GM20431 (cell line): ENCODE data around the gene LBR.

Experiments
- in situ Hi-C: fragments of 300-500 bp; cut with MseI, MboI; formaldehyde crosslinking; loops from one replicate; pipeline ENCODE4 v1.15.0; 2020; ENCODE audit warnings: low sequenced_read_pairs; ENCODE audit not compliant: unreplicated experiment

LBR gene

DNA sequence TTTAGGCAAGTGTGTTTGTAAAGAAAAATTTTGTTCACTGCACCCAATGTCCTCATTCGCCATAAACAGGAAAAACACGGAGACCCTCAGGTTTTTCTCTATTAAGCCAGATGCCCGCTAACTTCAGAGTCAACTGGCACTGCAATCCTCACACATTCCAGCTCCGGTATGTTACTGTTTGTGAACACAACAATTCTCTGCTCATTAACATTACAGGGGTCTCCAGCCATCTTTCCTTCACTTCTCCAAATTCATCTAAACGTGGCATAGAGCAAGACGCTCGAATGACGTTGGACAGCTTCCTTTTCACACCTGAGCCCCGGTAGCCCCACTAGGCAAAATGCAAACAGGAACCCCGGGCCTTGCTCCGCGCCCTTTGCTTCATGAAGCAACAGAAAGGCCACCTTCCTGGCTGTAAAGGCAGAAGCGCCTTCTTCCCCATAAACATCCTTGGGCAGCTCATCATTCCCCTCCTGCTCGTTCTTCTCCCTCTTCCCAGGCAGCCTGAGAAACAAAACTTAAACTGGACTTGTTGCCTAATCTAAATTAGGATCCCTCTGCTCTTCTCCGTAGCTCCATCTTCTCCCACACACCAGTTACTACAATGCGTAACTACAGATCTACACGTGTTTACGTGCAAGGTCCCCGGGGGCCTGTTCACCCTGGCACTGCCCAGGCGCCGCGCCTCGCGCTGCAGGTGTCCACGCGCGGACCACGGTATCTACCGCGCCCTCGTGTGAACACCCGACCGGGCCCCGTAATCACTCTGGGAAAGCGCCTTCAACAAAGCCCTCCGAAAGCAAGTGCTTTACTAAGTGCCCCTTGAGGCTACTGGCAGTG, 1.2 kb downstream of the LBR start:
- in situ Hi-C loops: no loop called here

DNA sequence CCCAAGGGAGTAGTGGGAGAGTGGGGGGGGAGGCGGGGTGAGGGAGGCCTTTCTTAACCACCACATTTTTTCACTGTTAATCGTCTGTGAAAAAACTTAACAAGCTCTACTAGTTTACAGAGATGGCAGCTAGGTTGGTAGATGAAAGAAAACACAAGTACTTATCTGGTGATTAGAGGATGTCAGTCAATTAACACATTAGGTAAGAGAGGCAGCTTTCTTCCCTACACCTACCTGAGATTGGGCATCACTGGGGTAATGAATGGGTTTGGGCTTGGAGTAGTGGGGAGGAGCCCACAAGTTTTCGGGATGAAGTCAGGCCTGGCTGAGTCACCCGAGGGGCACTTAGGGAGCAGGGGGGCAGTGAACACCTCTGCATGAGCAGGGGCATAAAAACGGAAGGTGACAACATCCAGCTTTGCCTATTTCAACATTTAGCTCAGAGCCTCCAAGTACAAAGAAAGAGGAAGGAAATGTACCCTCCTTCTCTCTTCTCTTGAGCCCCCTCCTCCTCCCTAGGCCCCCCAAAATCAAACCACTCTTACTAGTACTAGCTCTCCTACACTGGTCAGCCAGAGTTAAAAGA, 2.5 kb downstream of the LBR start:
- in situ Hi-C loops: no loop called here

GRCh38 chr1:225424562-225425200, 3.2 kb downstream of the LBR start:
- in situ Hi-C loops: no loop called here

GRCh38 chr1:225423518-225423855, 4.4 kb downstream of the LBR start:
- in situ Hi-C loops: no loop called here

DNA sequence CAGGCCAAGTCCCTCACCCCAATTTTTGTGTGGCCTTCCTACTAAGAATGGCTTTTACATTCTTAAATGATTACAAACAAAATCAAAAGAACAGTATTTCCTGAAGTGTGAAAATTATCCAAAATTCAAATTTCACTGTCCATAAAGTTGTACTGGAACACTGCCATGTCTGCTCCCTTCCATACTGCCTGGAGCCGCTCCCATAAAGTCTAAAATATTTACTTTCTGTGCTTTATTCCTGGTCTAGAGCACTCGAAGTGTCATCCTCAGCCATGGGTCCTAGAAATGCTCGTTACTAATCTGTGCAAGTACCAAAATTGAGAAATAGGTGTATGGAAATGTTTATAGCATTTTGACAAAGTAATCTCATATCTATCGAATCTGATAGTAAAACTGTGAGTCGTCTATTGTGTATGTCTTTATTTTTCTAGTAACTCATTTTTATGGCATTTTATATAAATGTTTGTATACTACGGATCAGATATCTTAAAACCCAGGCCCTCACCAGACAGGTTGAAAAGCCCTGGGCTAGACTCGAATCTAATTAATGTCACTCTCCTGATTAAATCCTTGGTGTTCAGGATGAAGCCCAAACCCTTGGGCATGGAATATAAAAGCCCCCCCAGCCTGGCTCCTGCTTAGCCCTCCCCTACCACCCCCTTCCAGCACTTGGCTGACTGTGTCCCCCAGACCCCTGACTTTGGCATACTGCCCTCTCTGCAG, 4.9 kb downstream of the LBR start:
- in situ Hi-C loops: no loop called here

- in situ Hi-C loops: no loop called here
Observed at GRCh38 chr1:225422031-225422605, 5.7 kb downstream of the LBR start.

GRCh38 chr1:225418598-225418997, 9.2 kb downstream of the LBR start:
- in situ Hi-C loops: no loop called here

DNA sequence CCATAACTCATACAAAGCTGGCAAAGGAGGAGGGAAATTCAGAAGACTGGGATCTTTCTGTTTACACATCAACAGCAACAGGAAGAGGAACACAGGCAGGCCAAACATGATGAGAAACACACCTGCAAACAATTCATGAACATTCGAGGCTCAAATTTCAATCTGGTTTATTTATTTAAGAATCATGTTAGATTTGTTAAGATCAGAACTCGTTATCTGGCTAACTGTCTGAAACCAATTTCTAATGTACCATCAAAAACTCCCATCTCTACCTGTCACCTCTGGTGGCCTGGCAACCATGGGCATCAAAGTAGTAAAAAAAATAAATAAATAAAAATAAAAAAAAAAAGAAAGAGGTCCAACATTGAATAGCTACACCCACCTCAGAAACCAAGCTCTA, 9.8 kb downstream of the LBR start:
- in situ Hi-C loops: no loop called here

GRCh38 chr1:225415967-225416745, 11.7 kb downstream of the LBR start:
- in situ Hi-C loops: no loop called here

- in situ Hi-C loops: no loop called here
Observed at GRCh38 chr1:225415307-225415706, 12.5 kb downstream of the LBR start.

DNA sequence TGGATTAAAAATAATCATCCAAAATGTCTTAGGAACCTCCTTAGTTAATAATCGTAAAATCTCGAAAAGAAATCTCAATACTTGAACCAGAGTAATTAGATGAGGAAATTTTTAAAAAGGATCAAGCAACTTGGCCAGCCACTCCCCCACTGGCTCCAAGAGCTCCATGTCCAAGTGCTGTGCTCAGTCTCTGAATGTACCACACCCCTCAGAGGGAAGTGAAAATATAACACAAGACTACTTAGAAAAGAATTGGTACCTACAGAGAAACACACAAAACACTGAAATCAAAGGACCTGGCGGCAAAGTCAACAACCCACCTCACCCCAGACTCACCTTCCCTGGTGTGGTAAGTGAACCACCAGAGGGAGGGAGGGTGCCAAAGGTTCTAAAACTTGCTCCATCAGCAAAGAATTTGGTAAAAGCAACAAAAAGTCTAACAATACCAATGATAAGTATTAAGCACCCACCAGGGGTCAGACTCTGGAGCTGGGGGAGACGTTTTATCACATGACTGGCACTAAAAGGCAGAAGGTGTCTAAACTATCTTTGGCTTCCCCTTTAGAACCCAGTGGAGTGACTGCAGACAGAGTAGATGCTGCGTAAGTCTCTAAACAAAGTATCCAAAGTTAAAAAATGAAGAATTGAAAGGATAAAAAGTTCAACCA, 14.0 kb downstream of the LBR start:
- in situ Hi-C loops: no loop called here

DNA sequence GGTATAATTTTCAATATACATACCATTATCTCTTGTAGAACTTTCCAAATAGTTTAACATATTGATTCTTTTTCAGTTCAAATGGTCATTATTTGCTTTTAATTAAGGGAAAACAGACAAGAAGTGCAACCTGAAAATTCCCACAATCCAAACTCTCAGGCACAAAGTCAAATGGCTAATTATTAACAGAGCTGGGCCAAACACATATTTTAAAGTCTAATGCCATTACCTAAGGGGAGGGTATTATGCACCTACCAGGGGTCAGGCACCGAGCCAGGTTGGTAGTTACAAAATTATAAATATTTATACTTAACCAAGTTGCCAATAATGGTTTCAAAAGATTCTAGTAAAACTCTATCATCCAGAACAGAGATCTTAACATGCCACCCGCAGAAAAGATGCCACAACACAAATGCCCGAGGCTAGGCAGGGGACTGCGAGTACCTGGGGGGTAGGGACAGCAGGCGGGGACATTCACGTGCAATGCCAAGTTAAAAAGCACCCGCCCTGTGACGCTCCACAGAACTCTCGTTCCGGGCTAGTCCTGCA, 15.0 kb downstream of the LBR start:
- in situ Hi-C loops: no loop called here

GRCh38 chr1:225412321-225412720, 15.5 kb downstream of the LBR start:
- in situ Hi-C loops: no loop called here

DNA sequence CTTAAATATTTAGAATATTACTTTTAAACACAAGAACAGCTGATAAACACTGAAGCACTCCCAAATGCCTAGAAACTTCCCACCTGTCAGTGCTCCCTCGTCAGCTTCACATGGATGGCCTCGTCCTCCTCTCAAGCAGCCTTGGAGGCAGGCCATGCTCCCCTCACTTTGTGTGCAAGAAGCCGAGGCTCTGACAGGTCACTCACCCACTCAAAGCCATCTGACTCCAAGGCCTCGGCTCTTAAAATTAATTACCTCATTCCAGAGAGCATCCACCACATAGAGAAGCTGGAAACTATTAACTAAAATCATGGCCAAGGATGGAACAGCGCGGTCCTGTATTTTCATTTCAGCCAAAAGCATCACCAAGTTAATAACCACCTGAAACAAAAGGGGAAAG, 17.8 kb downstream of the LBR start:
- in situ Hi-C loops: no loop called here

- in situ Hi-C loops: no loop called here
Observed at GRCh38 chr1:225409051-225409450, 18.8 kb downstream of the LBR start.

GRCh38 chr1:225408249-225408648, 19.6 kb downstream of the LBR start:
- in situ Hi-C loops: no loop called here

DNA sequence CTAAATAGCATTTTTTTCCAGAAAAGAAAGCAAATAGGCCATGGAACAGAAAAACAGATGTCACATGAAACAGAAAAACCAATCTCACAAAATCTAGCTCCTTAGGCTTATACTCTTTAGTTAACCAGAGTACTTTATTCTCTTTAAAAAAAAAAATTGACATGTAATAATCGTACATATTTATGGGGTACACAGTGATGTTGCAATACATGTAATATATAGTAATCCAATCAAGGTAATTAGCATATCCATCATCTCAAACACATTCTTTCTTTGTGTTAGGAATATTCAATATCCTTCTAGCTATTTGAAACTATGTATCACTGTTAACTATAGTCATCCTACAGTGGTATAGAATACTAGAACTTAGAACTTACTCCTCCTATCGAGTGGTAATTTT, 20.1 kb downstream of the LBR start:
- in situ Hi-C loops: no loop called here

DNA sequence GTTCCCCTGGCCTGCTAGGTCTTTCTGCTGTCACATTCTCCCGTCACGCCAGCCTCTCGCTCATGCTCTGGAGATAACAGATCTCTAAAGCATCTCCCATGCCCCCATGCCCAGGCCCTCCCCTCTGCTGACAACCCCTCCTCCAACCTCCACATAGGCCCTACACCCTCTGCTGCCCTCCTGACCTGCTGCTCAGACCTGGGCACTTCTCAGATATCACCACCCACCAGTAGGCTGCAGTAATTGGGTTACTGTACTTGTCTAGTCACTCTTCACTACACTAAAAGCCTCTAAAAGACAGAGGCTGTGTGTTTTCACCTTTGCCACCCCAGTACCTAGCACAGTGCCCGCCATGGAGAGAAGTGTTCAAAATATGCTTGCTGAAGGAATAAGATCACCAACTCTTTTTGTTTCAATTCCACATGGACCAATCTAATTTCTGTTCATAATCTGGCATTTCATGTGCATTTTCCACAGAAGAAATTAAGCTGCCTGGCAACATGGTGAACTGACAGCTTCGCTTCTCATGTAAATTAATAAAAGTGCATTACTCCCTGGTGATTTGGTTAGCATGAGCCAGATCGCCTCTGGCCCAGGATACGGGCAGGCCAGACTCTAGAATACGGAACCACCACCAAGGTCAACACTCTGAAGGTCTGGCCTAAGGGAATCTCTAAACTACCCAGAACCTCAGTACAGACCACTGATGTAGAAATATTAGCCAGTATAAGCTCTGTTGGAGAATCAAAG, 20.7 kb downstream of the LBR start:
- in situ Hi-C loops: no loop called here
